IPS-18a (cell line): ENCODE results near the gene SDC4.

Experiments
- H3K27ac ChIP-seq: one replicate; pipeline ENCODE4 v1.5.1; 2013; ENCODE audit warnings: low read length
- H3K27me3 ChIP-seq: one replicate; pipeline ENCODE4 v1.6.1; 2013; ENCODE audit warnings: mild to moderate bottlenecking, low read length; ENCODE audit not compliant: control insufficient read depth, insufficient read depth
- H3K36me3 ChIP-seq: one replicate; pipeline ENCODE4 v1.6.1; 2013; ENCODE audit warnings: low read depth, low read length; ENCODE audit not compliant: control insufficient read depth
- H3K4me1 ChIP-seq: one replicate; pipeline ENCODE4 v1.6.1; 2013; ENCODE audit warnings: low read depth, low read length; ENCODE audit not compliant: control insufficient read depth
- H3K4me3 ChIP-seq: one replicate; pipeline ENCODE4 v1.5.1; 2013; ENCODE audit warnings: low read length
- H3K9ac ChIP-seq: one replicate; pipeline ENCODE4 v1.6.1; 2013; ENCODE audit warnings: mild to moderate bottlenecking, low read length, moderate library complexity
- H3K9me3 ChIP-seq: one replicate; pipeline ENCODE4 v1.6.1; 2013; ENCODE audit warnings: low read depth, low read length; ENCODE audit not compliant: control insufficient read depth

Gene SDC4

DNA sequence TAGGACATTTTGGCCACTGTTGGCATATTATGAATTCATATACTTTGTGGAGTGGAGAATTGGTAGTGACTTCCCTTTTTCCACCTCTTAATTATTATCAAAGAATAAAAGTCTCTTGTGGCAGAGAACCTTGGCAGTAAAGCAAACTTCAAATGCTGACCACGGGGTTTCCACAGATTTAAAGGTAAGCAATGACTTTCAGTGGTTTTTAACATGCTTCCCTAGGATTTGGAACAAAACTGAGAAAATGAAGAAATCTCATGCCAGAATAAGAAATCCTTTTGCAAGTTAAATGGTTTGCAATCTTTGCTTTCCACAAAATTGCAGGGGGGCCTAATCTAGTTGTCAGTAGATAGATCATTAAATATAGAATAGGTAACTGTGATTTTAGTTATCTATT, 2.0 kb upstream of the SDC4 start:
- Histone ChIP-seq H3K27me3 (no peaks in the 10 kb centered on the region), H3K4me1 (peaks cover 23% of the 10 kb centered on the region), H3K27ac (no peak overlapping the region), H3K36me3 (no peaks in the 10 kb centered on the region), H3K4me3 (no peak overlapping the region), H3K9ac (no peak overlapping the region), H3K9me3 (no peaks in the 10 kb centered on the region)

DNA sequence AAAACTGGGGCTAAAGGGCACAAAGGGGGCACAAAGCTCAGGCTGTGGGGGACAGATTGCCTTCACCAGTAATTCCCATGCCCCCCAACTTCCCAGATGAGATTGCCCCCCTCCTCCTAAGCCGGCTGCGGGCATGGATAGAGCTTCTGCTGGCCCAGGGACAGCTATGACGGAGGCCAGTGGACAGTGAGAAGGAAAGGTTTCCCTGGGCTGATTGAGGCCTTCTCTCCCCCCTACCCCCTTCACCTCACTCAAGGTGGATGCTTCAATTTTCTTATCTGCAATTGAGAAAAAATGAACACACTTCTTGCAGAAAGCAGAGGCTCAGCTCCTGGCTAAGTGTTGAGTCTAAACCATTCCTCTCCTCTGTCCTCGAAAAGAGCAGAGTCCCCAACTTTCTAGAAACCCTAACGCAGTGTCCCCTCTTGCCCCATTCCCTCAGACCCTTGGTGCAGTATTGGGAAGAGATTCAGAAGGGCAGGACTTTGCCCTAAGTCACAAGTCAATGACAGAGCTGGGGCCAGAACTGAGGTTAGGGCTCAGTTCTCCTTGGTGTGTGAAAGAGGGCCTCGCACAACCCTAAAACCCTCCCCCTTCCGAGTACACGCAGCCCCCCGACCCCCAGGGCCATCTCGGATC, 808 bp downstream of the SDC4 start:
- peak overlapping the region; percentile 76 for H3K9ac ChIP-seq
- no peak overlapping the region for H3K27ac ChIP-seq
- H3K4me1 ChIP-seq = peaks cover 48% of the 10 kb centered on the region
- H3K36me3 ChIP-seq = no peaks in the 10 kb centered on the region
- peak overlapping the region; percentile 82 for H3K4me3 ChIP-seq
- H3K27me3 ChIP-seq = no peaks in the 10 kb centered on the region
- no peaks in the 10 kb centered on the region for H3K9me3 ChIP-seq

DNA sequence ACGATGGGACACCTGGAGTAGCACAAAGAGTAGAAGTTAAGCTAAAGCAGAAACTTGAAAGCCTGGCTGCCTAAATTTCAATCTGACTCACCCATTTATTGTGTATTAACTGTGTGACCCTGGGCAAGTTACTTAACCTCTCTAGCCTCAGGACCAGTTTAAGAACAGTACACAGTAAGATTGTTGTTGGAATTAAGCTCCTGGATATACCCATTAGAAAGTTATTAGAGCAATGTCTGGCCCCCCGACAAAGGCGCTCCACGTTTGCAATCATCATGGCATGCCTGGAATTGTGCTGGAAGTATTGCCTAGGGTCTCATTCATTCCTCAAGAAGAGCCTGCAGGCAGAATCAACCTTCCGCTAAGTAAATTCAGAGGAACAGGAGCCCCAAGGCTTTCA, 1.4 kb downstream of the SDC4 start:
- Histone ChIP-seq H3K4me1 (peaks cover 52% of the 10 kb centered on the region), H3K27ac (no peak overlapping the region), H3K4me3 (peak overlapping the region; percentile 82), H3K27me3 (no peaks in the 10 kb centered on the region), H3K9me3 (no peaks in the 10 kb centered on the region), H3K36me3 (no peaks in the 10 kb centered on the region), H3K9ac (peak overlapping the region; percentile 76)

DNA sequence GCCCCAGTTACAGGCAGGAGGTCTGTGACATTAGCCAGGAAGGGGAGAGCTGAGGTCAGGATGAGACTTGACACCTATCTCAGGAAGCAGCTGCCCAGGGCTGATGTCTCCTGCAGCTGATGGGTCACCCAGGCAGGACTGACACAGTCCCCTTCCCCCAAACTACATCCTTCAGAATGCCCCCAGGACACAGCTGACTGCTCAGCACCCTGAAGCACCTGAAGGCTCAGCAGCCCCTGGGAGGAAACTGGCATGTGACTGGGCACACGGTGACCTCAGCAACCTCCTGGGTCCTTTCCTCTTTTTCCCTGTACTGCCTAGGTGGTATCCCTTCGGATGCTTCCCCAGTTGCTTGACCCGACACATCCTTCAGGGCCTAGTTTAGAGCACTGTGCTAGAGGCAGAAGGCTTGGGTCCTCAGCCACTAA, 1.9 kb downstream of the SDC4 start:
- Histone ChIP-seq H3K27ac (no peak overlapping the region), H3K27me3 (no peaks in the 10 kb centered on the region), H3K4me1 (peaks cover 58% of the 10 kb centered on the region), H3K4me3 (peak overlapping the region; percentile 82), H3K9me3 (no peaks in the 10 kb centered on the region), H3K36me3 (no peaks in the 10 kb centered on the region), H3K9ac (no peak overlapping the region)

DNA sequence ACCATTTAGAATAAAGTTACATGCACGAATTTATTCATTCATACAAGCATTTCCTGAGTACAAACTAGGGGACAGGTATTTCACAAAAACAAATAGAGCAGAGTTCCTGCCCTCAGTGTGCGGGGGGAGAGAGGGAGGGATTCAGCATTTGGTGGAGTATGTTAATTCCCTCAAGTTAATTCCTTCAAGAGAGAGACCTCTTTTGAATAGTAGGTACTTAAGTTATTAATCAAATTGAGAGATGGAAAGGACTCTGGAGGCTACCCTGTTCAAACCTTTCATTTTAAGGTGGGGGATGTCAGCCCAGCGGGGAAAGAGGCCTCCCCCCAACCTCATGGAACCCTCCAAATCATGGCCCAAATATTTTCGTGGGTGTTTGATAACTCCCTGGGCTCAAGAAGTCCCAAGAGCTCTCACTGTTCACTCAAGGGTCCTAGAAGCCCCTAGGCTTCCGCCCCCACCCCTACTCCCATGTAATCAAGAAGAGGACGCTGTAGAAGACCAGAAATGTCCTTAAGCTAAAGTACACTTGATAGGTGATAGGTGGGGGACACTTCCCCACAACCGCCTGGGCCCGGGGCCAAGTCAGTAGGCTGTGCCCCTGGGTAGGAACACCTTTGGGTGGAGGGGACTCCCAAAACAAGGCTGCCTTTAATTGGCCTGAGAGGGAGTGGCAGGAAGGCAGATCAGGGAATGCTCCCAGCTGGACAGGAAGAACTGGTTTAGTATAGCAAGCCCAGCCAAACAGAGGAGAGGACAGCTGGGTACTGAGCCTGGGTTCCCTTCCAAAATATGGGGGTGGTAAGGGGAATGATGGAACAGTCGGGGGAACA, 2.9 kb downstream of the SDC4 start:
- H3K27ac ChIP-seq = no peak overlapping the region

DNA sequence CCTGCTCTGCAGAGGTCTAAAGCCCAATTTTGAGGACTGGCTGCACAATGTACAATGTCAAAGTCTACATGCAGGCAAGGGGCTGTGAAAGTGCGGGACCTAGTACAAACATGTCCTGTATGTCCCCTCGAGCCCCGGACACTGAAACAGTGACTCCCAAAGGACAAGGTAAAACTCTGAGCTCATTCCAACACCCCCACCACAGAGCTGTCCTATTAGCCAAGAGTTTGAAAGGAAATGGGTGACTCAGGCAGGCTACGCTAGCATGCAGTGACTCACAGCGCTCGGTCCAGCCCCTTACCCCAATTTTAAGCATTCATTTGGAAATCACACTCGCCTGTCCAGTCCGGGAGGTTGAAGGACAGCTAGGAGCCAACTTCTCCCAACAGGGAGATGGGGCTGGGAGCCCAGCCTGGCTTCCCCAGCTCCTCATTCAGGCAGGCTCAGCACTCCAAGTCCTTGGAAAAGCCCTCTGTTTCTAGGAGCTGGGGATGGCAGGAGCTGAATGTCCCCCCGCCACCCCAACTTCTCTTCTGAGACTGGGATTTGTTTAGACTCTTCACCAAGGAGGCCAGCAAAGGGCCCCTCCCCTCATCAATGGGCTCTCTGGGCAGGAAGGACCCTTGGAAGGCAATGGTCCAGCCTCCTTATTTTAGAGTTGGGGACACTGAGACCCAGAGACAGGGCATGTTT, 3.9 kb downstream of the SDC4 start:
- H3K36me3 ChIP-seq = no peaks in the 10 kb centered on the region
- H3K27ac ChIP-seq = no peak overlapping the region
- H3K9me3 ChIP-seq = no peaks in the 10 kb centered on the region
- H3K4me3 ChIP-seq = no peak overlapping the region
- H3K27me3 ChIP-seq = no peaks in the 10 kb centered on the region
- H3K9ac ChIP-seq = no peak overlapping the region
- H3K4me1 ChIP-seq = peaks cover 69% of the 10 kb centered on the region

More for the DNA sequence above, 2.9 kb downstream of the SDC4 start:
- Histone ChIP-seq H3K27me3 (no peaks in the 10 kb centered on the region), H3K4me1 (peaks cover 66% of the 10 kb centered on the region), H3K9ac (no peak overlapping the region), H3K4me3 (no peak overlapping the region), H3K9me3 (no peaks in the 10 kb centered on the region), H3K36me3 (no peaks in the 10 kb centered on the region)

DNA sequence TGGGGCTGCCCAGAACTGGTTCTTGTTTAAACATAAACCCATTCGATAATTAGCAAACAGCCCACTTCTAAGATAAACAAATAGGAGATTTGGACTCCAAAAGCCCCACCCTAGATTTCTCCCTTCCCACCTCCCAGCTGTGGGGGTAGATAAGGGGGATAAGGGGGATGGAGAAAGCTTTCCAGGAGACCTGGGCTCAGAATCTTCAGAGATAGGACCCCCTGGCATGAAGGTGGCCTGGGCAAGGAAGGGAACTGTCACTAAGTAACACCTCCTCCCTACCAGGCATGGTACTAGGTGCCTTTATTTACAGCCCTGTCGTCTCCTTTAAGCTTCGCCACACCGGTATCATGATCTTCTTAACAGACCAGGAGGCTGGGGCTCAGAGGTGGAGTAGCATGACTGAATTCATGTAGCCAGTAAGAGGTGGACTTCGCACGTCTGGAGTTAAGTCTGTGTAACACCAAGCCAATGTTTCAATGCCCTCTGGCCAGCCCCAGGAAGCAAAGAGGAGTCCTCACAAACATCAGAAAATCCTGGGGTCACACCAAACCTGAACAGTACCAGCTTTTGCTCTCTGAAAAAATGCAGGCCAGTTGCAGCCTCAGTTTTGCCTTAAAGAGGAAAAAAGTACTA, 4.6 kb downstream of the SDC4 start:
- H3K4me1 ChIP-seq = peaks cover 74% of the 10 kb centered on the region
- peak overlapping the region; percentile 4 for H3K27ac ChIP-seq
- H3K9me3 ChIP-seq = no peaks in the 10 kb centered on the region
- no peaks in the 10 kb centered on the region for H3K36me3 ChIP-seq
- H3K4me3 ChIP-seq = peak overlapping the region; percentile 51
- H3K27me3 ChIP-seq = no peaks in the 10 kb centered on the region
- H3K9ac ChIP-seq = peak overlapping the region; percentile 64

DNA sequence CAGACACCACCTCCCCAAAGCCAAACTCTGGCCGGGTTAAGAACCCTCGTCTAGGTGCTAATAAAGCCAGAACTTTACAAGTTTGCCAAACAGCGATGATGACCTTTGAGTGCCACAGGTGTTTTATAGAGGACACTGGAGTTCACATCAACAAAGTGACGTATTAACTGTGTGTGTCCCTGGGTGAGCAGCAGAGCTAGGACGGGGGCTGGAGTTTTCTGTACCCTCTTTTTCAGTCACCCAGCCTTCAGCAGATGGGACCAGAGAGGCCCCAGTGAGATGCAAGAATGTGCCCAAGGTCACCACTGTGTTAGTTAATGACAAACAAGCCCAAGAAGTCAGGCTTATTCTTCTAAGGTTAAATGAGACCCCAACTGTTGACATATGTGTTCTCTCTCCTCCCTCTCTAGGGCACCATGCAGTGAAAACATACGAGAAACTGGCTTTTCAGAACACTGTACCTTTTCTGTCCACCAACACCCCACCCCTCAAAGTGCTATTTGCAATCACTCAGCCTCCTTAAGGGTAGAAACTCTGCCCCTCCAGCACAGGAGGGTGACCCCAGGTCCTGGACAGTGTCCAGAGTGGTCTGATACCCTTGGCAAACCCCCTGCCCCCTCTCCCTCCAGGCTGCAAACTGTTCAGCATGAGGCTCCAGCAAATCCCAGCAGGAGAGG, 5.2 kb downstream of the SDC4 start:
- no peaks in the 10 kb centered on the region for H3K9me3 ChIP-seq
- no peaks in the 10 kb centered on the region for H3K36me3 ChIP-seq
- peak overlapping the region; percentile 64 for H3K9ac ChIP-seq
- no peaks in the 10 kb centered on the region for H3K27me3 ChIP-seq
- peak overlapping the region; percentile 25 for H3K27ac ChIP-seq
- peak overlapping the region; percentile 51 for H3K4me3 ChIP-seq
- H3K4me1 ChIP-seq = peaks cover 80% of the 10 kb centered on the region

DNA sequence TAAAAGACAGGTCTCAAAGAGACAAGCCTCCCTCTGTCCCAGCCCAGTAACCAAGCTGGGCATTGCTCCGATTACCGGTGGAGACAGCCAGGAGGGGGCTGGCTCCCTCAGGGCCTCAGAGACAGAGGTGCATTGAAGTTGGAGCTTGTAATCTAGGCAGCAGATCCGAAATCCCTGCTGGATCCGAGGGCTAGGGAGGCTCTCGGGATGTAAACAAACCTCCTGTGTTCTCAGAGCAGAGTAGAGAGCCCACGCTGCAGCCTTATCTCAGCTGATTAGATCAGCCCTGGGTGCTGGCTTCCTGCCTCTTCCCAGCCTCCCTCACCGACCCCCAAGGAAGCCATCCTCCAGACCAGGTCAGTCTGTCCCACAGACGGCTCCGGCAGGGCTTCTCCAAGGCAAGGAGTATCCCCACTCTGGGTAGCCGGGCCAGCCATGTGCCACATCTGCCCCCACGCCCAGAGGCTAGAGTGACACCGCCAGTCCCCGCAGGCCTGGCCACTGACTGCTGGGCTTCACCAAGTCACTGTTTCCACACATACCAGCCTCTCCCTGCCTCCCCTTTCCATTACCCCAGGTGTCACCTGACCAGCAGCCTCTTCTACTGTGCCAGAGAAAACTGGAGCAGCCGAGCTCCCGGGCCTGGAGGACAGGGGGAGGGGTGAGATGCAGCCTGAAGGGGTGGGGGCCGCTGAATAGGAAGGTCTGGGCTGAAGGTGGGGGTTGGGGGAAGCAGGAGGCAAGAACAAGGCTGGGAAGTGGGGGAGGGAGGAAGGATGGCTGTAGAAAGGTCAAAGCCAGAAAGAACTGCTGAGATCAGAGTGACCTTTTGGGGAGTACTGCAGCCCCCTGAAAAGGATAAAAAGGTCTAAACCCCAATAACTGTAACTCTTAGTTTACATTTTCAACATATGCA, 6.0 kb downstream of the SDC4 start:
- peak overlapping the region; percentile 51 for H3K4me3 ChIP-seq
- H3K9me3 ChIP-seq = no peaks in the 10 kb centered on the region
- no peaks in the 10 kb centered on the region for H3K36me3 ChIP-seq
- H3K9ac ChIP-seq = peak overlapping the region; percentile 64
- H3K27ac ChIP-seq = peak overlapping the region; percentile 85
- H3K27me3 ChIP-seq = no peaks in the 10 kb centered on the region
- H3K4me1 ChIP-seq = peaks cover 82% of the 10 kb centered on the region

DNA sequence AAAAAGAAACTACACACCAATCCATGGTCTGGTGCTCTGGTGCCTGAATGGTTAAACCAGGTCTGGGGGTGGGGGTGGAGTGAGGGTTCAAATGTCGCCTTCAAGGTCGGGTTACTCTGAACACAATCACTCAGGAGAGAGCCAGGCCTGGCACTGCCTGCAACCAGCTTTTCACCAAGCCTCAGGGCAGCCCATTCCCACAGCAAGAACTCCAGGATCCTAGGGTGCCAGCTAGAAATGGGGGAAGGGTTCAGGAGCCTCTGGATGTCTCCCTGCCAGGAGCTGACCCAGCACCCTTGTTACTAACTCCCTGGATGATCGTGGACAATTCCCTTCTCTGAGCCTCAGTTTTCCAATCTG, 6.7 kb downstream of the SDC4 start:
- Histone ChIP-seq H3K4me1 (peaks cover 76% of the 10 kb centered on the region), H3K4me3 (peak overlapping the region; percentile 51), H3K27me3 (no peaks in the 10 kb centered on the region), H3K9me3 (no peaks in the 10 kb centered on the region), H3K9ac (peak overlapping the region; percentile 64), H3K36me3 (no peaks in the 10 kb centered on the region), H3K27ac (peak overlapping the region; percentile 85)
